NCI-H1092 (cell line): ENCODE data around the gene CTNNA1.

Experiments used
- DNase-seq: peaks from one replicate; lab custom pipeline; 2025; lab: John Stamatoyannopoulos, UW

CTNNA1 gene

GRCh38 chr5:138966236-138966985 is 213.2 kb downstream of the CTNNA1 start:
- no peak for DNase-seq

GRCh38 chr5:138967791-138968448 is 214.7 kb downstream of the CTNNA1 start:
- peak; percentile 70 for DNase-seq

- no peak for DNase-seq
These were observed 215.4 kb downstream of the CTNNA1 start for GRCh38 chr5:138968601-138969000.

- peak; percentile 76 for DNase-seq
These were observed 216.2 kb downstream of the CTNNA1 start for GRCh38 chr5:138969323-138970002.

GRCh38 chr5:138972230-138972629 is 219.0 kb downstream of the CTNNA1 start:
- no peak for DNase-seq

- no peak for DNase-seq
These were observed 219.6 kb downstream of the CTNNA1 start for GRCh38 chr5:138972836-138973235.

- DNase-seq, result no peak
These were observed 221.2 kb downstream of the CTNNA1 start for GRCh38 chr5:138974227-138975063.

- no peak for DNase-seq
These were observed 222.0 kb downstream of the CTNNA1 start for GRCh38 chr5:138975098-138975847.

GRCh38 chr5:138978080-138978479 is 224.9 kb downstream of the CTNNA1 start:
- DNase-seq, result no peak

- DNase-seq, result no peak
These were observed 225.4 kb downstream of the CTNNA1 start for GRCh38 chr5:138978581-138978980.

GRCh38 chr5:138979684-138980280 is 226.6 kb downstream of the CTNNA1 start:
- DNase-seq, result no peak

GRCh38 chr5:138980441-138980840 is 227.2 kb downstream of the CTNNA1 start:
- no peak for DNase-seq

- DNase-seq, result no peak
These were observed 227.9 kb downstream of the CTNNA1 start for GRCh38 chr5:138981131-138981530.

- DNase-seq, result no peak
These were observed 228.4 kb downstream of the CTNNA1 start for GRCh38 chr5:138981586-138981985.

- no peak for DNase-seq
These were observed 230.8 kb downstream of the CTNNA1 start for GRCh38 chr5:138983984-138984383.
